ENCODE data around the gene AP1B1.

The AP1B1 gene

DNA sequence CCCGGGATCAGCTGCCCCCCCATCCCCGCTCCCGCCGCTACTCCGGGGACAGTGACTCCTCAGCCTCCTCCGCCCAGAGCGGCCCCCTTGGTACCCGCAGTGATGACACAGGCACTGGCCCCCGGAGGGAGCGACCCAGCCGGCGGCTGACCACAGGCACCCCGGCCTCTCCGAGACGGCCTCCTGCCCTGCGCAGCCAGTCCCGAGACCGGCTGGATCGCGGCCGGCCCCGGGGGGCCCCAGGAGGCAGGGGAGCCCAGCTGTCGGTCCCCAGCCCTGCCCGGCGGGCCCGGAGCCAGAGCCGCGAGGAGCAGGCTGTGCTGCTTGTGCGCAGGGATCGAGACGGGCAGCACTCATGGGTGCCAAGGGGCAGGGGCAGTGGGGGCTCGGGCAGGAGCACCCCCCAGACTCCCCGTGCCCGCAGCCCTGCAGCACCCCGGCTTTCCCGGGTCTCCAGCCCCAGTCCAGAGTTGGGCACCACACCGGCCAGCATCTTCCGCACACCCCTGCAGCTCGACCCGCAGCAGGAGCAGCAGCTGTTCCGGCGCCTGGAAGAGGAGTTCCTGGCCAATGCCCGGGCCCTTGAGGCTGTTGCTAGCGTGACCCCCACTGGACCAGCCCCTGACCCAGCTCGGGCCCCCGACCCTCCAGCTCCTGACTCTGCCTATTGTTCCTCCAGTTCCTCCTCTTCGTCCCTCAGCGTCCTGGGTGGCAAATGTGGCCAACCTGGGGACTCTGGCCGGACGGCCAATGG lies 76.7 kb downstream of the AP1B1 start:
- peak; percentile 12 for DNase-seq

- peak; percentile 62 for DNase-seq
These were observed 77.5 kb downstream of the AP1B1 start for GRCh38 chr22:29310863-29311339.

GRCh38 chr22:29310065-29310862 lies 78.1 kb downstream of the AP1B1 start:
- no peak for DNase-seq

GRCh38 chr22:29309332-29310064 lies 78.9 kb downstream of the AP1B1 start:
- DNase-seq: no peak

DNA sequence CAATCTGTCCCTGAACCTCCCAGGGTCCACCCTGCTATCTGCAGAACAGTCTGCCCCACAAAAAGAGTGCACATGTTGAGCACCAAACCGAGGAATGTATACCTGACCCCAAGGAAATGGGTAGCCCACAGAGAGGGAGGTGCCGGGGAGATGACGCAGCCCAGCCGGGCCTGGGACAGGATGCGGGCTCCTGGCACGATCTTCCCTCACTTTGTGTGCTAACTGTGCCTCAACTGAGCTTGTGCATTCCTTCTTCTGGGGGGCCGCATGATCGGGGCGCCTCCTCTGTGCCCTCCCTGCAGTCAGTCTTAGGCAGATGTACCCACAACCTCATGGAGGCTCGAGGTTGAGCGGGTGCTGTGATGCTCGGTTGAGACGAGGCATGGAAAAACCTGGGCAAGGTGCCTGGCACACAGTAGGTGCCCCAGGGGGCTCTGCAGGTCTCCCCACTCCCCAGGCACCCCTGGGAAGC lies 79.5 kb downstream of the AP1B1 start:
- DNase-seq: peak; percentile 22

GRCh38 chr22:29308148-29308790 lies 80.1 kb downstream of the AP1B1 start:
- no peak for DNase-seq

DNA sequence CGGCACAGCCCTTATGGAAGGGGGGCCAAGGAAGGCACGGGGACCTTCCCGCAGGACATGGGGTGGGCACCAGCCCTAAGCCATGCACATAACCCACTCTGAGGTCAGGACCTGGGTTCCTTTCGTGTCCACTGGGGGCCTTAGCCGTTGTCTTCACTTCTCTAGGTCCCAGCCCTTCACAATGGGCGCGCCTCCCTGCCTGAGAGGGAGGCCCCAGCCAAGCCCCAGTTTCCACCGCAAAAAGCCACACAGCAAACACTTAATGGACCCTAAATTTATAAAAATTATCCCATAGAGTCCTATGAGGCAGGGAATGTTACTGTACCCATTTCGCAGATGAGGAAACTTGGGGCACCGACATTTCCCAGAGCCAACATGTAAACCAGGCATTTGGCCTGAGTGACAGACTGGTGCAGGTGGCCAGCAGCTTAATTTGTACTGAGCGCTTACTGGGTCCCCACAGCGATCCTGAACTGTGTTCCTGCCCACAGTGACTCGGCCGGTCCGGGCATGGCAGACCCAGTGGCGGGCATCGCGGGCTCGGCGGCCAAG lies 80.7 kb downstream of the AP1B1 start:
- DNase-seq: no peak

- DNase-seq: peak; percentile 46
These were observed 81.4 kb downstream of the AP1B1 start for GRCh38 chr22:29306835-29307595.

DNA sequence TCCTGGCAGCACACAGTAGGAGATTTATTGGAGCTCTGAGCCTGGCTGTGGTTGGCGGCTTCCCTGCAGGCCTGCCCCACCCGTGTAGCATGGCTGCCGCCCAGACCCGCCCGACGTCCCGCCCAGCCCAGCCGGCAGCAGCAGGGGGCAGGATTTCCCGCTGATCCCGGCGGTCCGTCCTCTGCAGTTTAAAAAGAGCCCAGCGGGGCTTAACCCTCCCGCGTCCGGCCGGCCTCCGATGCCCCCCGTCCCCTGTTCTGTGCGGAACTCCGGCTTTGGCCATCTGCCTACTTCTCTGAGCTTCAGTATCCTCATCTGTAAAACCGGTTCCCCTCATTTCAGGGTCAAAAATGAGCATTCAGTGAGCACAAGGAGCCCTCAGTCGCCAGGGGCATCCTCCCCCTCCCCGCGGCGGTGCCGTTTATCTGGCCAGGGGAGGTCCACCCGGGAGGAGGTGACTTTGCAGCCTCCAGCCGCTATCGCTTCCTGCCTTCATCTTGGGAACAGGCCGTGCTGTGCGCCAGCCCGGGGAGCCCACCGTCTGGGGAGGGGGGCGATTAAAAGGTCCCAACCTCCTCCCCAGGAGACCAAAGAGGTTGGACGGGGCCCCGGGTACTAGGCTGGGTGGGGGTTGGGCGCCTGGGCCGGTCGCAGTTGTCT lies 82.1 kb downstream of the AP1B1 start, which contains the start of gene GAS2L1:
TSS of gene GAS2L1 (plus strand) at position 476 of the 660 bp plus-strand sequence. CDS start 1,456 bp downstream, outside the sequence.
- DNase-seq: peak; percentile 57

DNA sequence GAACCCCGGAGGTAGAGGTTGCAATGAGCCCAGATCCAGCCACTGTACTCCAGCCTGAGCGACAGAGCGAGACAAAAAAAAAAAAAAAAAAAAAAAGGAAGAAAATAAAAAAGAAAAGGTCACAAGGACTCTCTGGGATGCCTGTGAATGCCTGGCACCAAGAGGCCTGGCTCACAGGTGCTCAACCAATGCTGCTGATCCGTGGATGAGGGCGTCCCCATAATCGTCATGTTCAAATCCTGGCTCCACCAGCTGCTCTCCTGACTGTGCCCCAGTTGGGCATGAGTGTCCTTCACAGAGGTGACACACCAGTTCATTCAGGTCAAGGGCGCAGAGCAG lies 82.6 kb downstream of the AP1B1 start:
- no peak for DNase-seq

GRCh38 chr22:29302681-29303465 lies 85.5 kb downstream of the AP1B1 start:
- no peak for DNase-seq

- DNase-seq: no peak
These were observed 86.0 kb downstream of the AP1B1 start for GRCh38 chr22:29302402-29302680.

- no peak for DNase-seq
These were observed 86.5 kb downstream of the AP1B1 start for GRCh38 chr22:29301716-29302401.

- DNase-seq: no peak
These were observed 87.4 kb downstream of the AP1B1 start for GRCh38 chr22:29300807-29301601.

DNA sequence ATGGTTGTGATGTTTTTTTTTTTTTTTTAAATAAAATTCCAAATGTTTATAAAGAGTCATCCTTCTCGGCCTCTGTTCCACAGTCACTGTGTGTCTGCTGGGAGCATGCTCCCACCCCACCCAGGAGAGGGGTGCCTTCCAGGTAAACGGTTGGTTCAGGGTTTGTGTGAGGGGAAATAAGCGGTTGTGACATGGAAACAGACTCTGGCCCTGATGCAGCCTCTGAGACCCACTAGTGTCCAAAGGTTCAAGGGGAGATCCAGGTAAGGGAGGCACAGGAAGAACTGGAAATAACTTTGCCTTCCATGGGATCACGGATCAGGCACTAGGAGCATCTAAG lies 87.9 kb downstream of the AP1B1 start:
- DNase-seq: no peak

DNA sequence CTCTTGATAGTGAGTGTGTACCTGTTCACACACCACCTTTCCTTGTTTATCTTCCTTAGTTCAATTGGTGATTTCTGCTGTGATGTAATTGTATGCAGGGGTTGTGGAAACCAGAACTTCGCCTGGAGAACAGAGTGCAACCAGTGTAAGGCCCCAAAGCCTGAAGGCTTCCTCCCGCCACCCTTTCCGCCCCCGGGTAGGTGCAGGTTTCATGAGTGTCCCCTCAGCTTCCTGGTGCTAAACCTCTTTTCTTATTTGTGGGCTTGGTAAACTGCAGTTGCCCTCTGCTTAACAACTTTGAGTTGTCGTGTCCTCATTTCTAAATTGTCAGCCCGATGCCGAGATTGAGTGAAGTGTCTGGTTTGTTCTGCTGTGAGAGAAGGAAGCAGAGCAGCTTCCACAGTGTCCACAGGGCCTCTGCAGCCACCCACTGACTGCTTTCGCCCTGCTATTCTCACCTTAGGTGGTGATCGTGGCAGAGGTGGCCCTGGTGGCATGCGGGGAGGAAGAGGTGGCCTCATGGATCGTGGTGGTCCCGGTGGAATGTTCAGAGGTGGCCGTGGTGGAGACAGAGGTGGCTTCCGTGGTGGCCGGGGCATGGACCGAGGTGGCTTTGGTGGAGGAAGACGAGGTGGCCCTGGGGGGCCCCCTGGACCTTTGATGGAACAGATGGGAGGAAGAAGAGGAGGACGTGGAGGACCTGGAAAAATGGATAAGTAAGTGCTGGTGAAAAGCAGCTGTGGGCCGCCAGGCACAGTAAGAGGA lies 89.1 kb downstream of the AP1B1 start:
- DNase-seq: no peak

DNA sequence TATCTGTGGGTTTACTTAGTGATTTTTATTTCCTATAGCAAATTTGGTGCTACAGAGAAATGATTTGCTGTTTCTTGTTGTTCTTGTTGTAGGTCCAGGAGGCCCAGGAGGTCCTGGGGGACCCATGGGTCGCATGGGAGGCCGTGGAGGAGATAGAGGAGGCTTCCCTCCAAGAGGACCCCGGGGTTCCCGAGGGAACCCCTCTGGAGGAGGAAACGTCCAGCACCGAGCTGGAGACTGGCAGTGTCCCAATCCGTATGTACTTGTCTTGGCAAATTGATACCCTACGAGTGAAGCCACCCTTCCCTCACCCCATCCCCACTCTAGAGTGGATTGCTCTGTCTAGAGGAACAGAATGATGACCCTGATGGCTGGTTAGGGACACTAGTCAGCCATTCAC lies 89.7 kb downstream of the AP1B1 start:
- no peak for DNase-seq

GRCh38 chr22:29292379-29292778 lies 96.0 kb downstream of the AP1B1 start:
- DNase-seq: no peak

Measured in activated T-cell treated with anti-CD3 and anti-CD28 coated beads, Interleukin-2, amount 50 U/mL, for 1 hour (primary cell).